Loucy (cell line): Measurements from ENCODE around the gene MAN1C1.

Source experiments
- H2AFZ ChIP-seq: fragments of 200-600 bp; sonication (generic); 2 replicates; pipeline ENCODE4 v1.6.0; 2016; ENCODE audit warnings: antibody characterized with exemption, mild to moderate bottlenecking, low read length, moderate library complexity
- H3F3A ChIP-seq: fragments of 200-600 bp; 2 replicates; pipeline ENCODE4 v1.6.0; 2016; ENCODE audit warnings: antibody characterized with exemption, low read depth, mild to moderate bottlenecking
- H3K27me3 ChIP-seq: fragments of 200-600 bp; sonication (generic); 2 replicates; pipeline ENCODE4 v1.6.1; 2014; ENCODE audit warnings: low read length, mild to moderate bottlenecking; ENCODE audit not compliant: insufficient read depth, poor library complexity, severe bottlenecking
- H3K36me3 ChIP-seq: fragments of 200-600 bp; sonication (generic); 2 replicates; pipeline ENCODE4 v1.6.1; 2016; ENCODE audit warnings: low read length; ENCODE audit not compliant: insufficient read depth
- H3K4me1 ChIP-seq: fragments of 200-600 bp; sonication (generic); 2 replicates; pipeline ENCODE4 v1.5.1; 2014; ENCODE audit warnings: low read length, mild to moderate bottlenecking; ENCODE audit not compliant: insufficient read depth, poor library complexity, severe bottlenecking
- H3K4me2 ChIP-seq: fragments of 200-600 bp; sonication (generic); 2 replicates; pipeline ENCODE4 v1.6.0; 2014; ENCODE audit warnings: antibody characterized with exemption, low read length, low read depth, mild to moderate bottlenecking; ENCODE audit not compliant: poor library complexity, severe bottlenecking
- H3K4me3 ChIP-seq: fragments of 200-600 bp; sonication (generic); 2 replicates; pipeline ENCODE4 v1.5.1; 2014; ENCODE audit warnings: low read length, mild to moderate bottlenecking, mixed read lengths; ENCODE audit not compliant: poor library complexity, severe bottlenecking
- H3K79me2 ChIP-seq: fragments of 200-600 bp; sonication (generic); 2 replicates; pipeline ENCODE4 v1.6.1; 2014; ENCODE audit warnings: low read length; ENCODE audit not compliant: insufficient read depth
- H3K9ac ChIP-seq: fragments of 200-600 bp; sonication (generic); 2 replicates; pipeline ENCODE4 v1.6.0; 2014; ENCODE audit warnings: mild to moderate bottlenecking, low read depth, low read length, moderate library complexity; ENCODE audit not compliant: poor library complexity, severe bottlenecking
- H3K9me2 ChIP-seq: fragments of 200-600 bp; sonication (generic); replicated peaks from 2 replicates; pipeline ENCODE4 v1.6.1; 2016; ENCODE audit warnings: low read depth, low read length, mixed read lengths
- H3K9me3 ChIP-seq: fragments of 200-600 bp; sonication (generic); 2 replicates; pipeline ENCODE4 v1.6.1; 2014; ENCODE audit warnings: mild to moderate bottlenecking, antibody characterized with exemption, low read length, low read depth; ENCODE audit not compliant: insufficient read depth
- H4K20me1 ChIP-seq: fragments of 200-600 bp; sonication (generic); 2 replicates; pipeline ENCODE4 v1.6.0; 2014; ENCODE audit warnings: antibody characterized with exemption, low read length, mild to moderate bottlenecking; ENCODE audit not compliant: insufficient read depth, poor library complexity, severe bottlenecking
- EZH2phosphoT487 ChIP-seq: fragments of 200-600 bp; IDR thresholded peaks from 2 replicates; pipeline ENCODE4 v1.6.1; 2018; ENCODE audit warnings: antibody characterized with exemption, mild to moderate bottlenecking, moderate library complexity, borderline replicate concordance
- TF ChIP-seq, protein P1 (sequence below): fragments of 200-600 bp; sonication (generic); conservative IDR thresholded peaks from 2 replicates; pipeline ENCODE4 v1.5.1; 2014; ENCODE audit warnings: mild to moderate bottlenecking, antibody characterized with exemption, low read length

MAN1C1 gene

DNA sequence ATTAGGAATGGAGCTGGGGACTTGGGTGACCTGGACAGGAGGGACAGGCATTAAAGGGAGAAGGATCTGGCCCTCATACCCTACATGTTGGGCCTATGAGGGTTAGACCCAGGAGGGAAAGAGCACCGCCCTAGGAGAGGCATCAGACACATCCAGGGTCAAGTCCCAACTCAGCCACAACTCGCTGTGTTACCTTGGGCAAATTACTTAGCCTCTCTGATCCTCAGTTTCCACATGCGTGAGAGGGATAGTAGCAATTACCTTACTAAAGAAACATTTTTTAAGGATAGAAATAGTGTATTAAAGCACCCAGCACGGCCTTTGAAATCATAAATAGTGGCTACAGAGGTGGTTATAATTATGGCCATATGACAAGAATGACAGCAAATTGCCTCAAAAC is 163.3 kb downstream of the MAN1C1 start:
- 0 out of 2 replicates have a peak, but pooled peaks cover 8% of the 10 kb centered on the region for H3F3A ChIP-seq
- TF ChIP-seq EZH2phosphoT487: no peak
- TF ChIP-seq, protein P1, sequence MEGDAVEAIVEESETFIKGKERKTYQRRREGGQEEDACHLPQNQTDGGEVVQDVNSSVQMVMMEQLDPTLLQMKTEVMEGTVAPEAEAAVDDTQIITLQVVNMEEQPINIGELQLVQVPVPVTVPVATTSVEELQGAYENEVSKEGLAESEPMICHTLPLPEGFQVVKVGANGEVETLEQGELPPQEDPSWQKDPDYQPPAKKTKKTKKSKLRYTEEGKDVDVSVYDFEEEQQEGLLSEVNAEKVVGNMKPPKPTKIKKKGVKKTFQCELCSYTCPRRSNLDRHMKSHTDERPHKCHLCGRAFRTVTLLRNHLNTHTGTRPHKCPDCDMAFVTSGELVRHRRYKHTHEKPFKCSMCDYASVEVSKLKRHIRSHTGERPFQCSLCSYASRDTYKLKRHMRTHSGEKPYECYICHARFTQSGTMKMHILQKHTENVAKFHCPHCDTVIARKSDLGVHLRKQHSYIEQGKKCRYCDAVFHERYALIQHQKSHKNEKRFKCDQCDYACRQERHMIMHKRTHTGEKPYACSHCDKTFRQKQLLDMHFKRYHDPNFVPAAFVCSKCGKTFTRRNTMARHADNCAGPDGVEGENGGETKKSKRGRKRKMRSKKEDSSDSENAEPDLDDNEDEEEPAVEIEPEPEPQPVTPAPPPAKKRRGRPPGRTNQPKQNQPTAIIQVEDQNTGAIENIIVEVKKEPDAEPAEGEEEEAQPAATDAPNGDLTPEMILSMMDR: no peak
- no peak overlapping the region for H3K9ac ChIP-seq
- H3K79me2 ChIP-seq: no peaks in the 10 kb centered on the region
- no peaks in the 10 kb centered on the region for H4K20me1 ChIP-seq
- no peak overlapping the region for H2AFZ ChIP-seq
- H3K27me3 ChIP-seq: peaks cover 35% of the 10 kb centered on the region
- H3K36me3 ChIP-seq: no peaks in the 10 kb centered on the region
- no peak overlapping the region for H3K4me3 ChIP-seq
- no peak overlapping the region for H3K4me2 ChIP-seq
- no peaks in the 10 kb centered on the region for H3K9me3 ChIP-seq
- no peaks in the 10 kb centered on the region for H3K9me2 ChIP-seq
- peaks cover 10% of the 10 kb centered on the region for H3K4me1 ChIP-seq

DNA sequence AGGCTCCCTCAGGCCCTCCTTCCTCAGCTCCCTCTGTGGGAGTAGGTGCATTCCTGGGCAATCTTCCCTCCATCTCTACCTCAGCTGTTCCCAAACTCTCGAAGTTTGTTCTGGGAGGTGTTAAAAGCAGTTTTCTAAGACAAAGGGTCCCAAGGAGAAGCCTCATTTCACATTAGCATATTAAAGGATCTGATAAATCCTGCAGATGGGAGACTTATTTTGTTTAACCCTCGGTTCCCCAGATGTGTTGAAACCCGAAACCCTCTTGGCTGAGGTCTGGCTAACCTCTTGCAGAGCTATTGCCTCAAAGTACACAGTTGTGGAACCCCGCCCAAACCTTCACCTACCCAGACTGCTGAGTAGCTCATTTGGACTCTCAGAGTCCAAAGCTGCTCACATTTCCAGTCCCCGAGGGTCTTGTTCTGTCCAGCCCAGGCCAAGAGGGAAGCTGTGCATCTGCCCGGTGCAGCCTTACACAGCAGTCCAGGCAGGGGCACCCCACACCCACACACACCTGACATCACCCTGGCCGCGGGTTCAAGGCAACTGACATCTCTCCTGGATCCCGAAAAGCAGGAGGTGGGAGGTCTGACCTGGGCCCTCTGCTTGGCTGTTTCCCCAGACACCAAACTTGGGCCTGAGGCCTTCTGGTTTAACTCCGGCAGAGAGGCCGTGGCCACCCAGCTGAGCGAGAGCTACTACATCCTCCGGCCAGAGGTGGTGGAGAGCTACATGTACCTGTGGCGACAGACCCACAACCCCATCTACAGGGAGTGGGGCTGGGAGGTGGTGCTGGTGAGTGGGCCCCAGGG is 163.9 kb downstream of the MAN1C1 start:
- Histone ChIP-seq H3F3A (0 out of 2 replicates have a peak, but pooled peaks cover 3% of the 10 kb centered on the region), H3K36me3 (no peaks in the 10 kb centered on the region), H3K4me3 (no peak overlapping the region), H3K4me1 (peaks cover 4% of the 10 kb centered on the region), H3K4me2 (no peak overlapping the region), H3K27me3 (peaks cover 39% of the 10 kb centered on the region), H3K9me3 (no peaks in the 10 kb centered on the region), H3K9me2 (no peaks in the 10 kb centered on the region), H4K20me1 (no peaks in the 10 kb centered on the region), H3K79me2 (no peaks in the 10 kb centered on the region), H2AFZ (no peak overlapping the region), H3K9ac (no peak overlapping the region)
- TF ChIP-seq, protein P1: no peak
- no peak for TF ChIP-seq EZH2phosphoT487

DNA sequence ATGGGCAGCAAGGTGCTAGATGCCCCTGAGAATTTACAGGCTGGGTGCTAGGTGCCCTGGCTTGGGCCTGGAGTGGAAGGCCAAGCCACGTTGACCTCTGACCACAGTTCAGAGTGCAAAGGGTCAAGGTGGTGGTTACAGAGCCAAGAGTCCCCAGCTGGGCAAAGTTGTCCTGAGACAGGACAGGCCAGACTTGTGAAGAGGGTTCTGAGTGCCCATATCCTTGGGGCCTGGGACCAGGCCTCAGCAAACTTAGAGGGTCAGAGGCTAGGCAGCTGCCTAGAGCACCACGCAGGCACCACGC is 164.5 kb downstream of the MAN1C1 start:
- no peaks in the 10 kb centered on the region for H3K36me3 ChIP-seq
- H3K27me3 ChIP-seq: peaks cover 45% of the 10 kb centered on the region
- H3K4me1 ChIP-seq: no peaks in the 10 kb centered on the region
- no peak overlapping the region for H3K9ac ChIP-seq
- no peak for TF ChIP-seq EZH2phosphoT487
- TF ChIP-seq, protein P1: no peak
- H2AFZ ChIP-seq: no peak overlapping the region
- H3K79me2 ChIP-seq: no peaks in the 10 kb centered on the region
- H3F3A ChIP-seq: no peaks in the 10 kb centered on the region
- no peaks in the 10 kb centered on the region for H4K20me1 ChIP-seq
- H3K4me2 ChIP-seq: no peak overlapping the region
- no peak overlapping the region for H3K4me3 ChIP-seq
- no peaks in the 10 kb centered on the region for H3K9me2 ChIP-seq
- no peaks in the 10 kb centered on the region for H3K9me3 ChIP-seq
